SK-N-SH treated with all-trans-retinoic acid at 6 μM for 48 hours (cell line): ENCODE results near the gene YTHDC1.
A peak's percentile ranks its signal among the peaks of the same experiment; 100 is the strongest.

ENCODE experiments used
- ATAC-seq: fragments of 200-7000 bp; cut with Tn5 transposase; 3 replicates; pipeline ENCODE4 v1.9.1; 2020; ENCODE audit warnings: mild to moderate bottlenecking, moderate library complexity
- ARNTL ChIP-seq: fragments of 450-650 bp; formaldehyde crosslinking; IDR thresholded peaks from 2 replicates; pipeline ENCODE4 v1.5.0; 2020; ENCODE audit warnings: low read depth, mild to moderate bottlenecking, moderate library complexity, borderline replicate concordance
- BACH2 ChIP-seq: fragments of 250-450 bp; sonication (Bioruptor Pico); IDR thresholded peaks from 2 replicates; pipeline ENCODE4 v1.9.0; 2021; ENCODE audit warnings: mild to moderate bottlenecking, borderline replicate concordance
- CREB5 ChIP-seq: fragments of 250-450 bp; sonication (Bioruptor Pico); IDR thresholded peaks from 2 replicates; pipeline ENCODE4 v1.5.1; 2020; ENCODE audit warnings: low read depth, mild to moderate bottlenecking, moderate library complexity
- CSDC2 ChIP-seq: fragments of 250-450 bp; sonication (Bioruptor Pico); IDR thresholded peaks from 2 replicates; pipeline ENCODE4 v1.5.0; 2020; ENCODE audit warnings: mild to moderate bottlenecking, moderate library complexity
- CSRNP3 ChIP-seq: fragments of 250-450 bp; sonication (Bioruptor Pico); IDR thresholded peaks from 2 replicates; pipeline ENCODE4 v1.5.1; 2021; ENCODE audit warnings: mild to moderate bottlenecking, moderate library complexity
- ESRRG ChIP-seq: fragments of 250-450 bp; sonication (Bioruptor Pico); IDR thresholded peaks from 2 replicates; pipeline ENCODE4 v1.6.1; 2021; ENCODE audit warnings: mild to moderate bottlenecking
- GLIS3 ChIP-seq: fragments of 250-450 bp; sonication (Bioruptor Pico); IDR thresholded peaks from 2 replicates; pipeline ENCODE4 v1.5.0; 2020; ENCODE audit warnings: mild to moderate bottlenecking, moderate library complexity
- ISL1 ChIP-seq: fragments of 250-450 bp; sonication (Bioruptor Pico); IDR thresholded peaks from 2 replicates; pipeline ENCODE4 v2.1.2; 2022; ENCODE audit warnings: mild to moderate bottlenecking, moderate library complexity
- OSR1 ChIP-seq: fragments of 250-450 bp; sonication (Bioruptor Pico); IDR thresholded peaks from 2 replicates; pipeline ENCODE4 v1.8.0; 2022; ENCODE audit warnings: moderate library complexity, mild to moderate bottlenecking, inconsistent platforms
- PATZ1 ChIP-seq: fragments of 250-450 bp; sonication (Bioruptor Pico); IDR thresholded peaks from 2 replicates; pipeline ENCODE4 v1.8.0; 2020; ENCODE audit warnings: mild to moderate bottlenecking, moderate library complexity, borderline replicate concordance
- POU6F1 ChIP-seq: fragments of 250-450 bp; sonication (Bioruptor Pico); IDR thresholded peaks from 2 replicates; pipeline ENCODE4 v1.8.0; 2021; ENCODE audit warnings: low read depth, mild to moderate bottlenecking, moderate library complexity, borderline replicate concordance
- PPARA ChIP-seq: fragments of 250-450 bp; sonication (Bioruptor Pico); IDR thresholded peaks from 2 replicates; pipeline ENCODE4 v1.5.0; 2020; ENCODE audit warnings: mild to moderate bottlenecking, borderline replicate concordance
- RARB ChIP-seq: fragments of 250-450 bp; sonication (Bioruptor Pico); IDR thresholded peaks from 2 replicates; pipeline ENCODE4 v1.8.0; 2021; ENCODE audit warnings: mild to moderate bottlenecking, moderate library complexity
- SNAI2 ChIP-seq: fragments of 250-450 bp; sonication (Bioruptor Pico); IDR thresholded peaks from 2 replicates; pipeline ENCODE4 v1.5.0; 2020; ENCODE audit warnings: mild to moderate bottlenecking, moderate library complexity
- TCF4 ChIP-seq: fragments of 250-450 bp; sonication (Bioruptor Pico); IDR thresholded peaks from 2 replicates; pipeline ENCODE4 v1.8.0; 2021; ENCODE audit warnings: mild to moderate bottlenecking, moderate library complexity, borderline replicate concordance
- TOX ChIP-seq: fragments of 250-450 bp; sonication (Bioruptor Pico); IDR thresholded peaks from 2 replicates; pipeline ENCODE4 v1.8.0; 2021; ENCODE audit warnings: mild to moderate bottlenecking, moderate library complexity, borderline replicate concordance
- TSHZ2 ChIP-seq: fragments of 250-450 bp; sonication (Bioruptor Pico); IDR thresholded peaks from 2 replicates; pipeline ENCODE4 v1.5.0; 2020; ENCODE audit warnings: mild to moderate bottlenecking, moderate library complexity
- ZC3H10 ChIP-seq: fragments of 250-450 bp; sonication (Bioruptor Pico); IDR thresholded peaks from 2 replicates; pipeline ENCODE4 v1.5.1; 2021; ENCODE audit warnings: mild to moderate bottlenecking, moderate library complexity
- ZFP3 ChIP-seq: fragments of 250-450 bp; sonication (Bioruptor Pico); IDR thresholded peaks from 2 replicates; pipeline ENCODE4 v1.5.0; 2020; ENCODE audit warnings: mild to moderate bottlenecking, moderate library complexity
- ZNF565 ChIP-seq: fragments of 450-650 bp; formaldehyde crosslinking; conservative IDR thresholded peaks from 2 replicates; pipeline ENCODE4 v1.5.0; 2020; ENCODE audit warnings: low read depth, mild to moderate bottlenecking, moderate library complexity
- ZNF70 ChIP-seq: fragments of 450-650 bp; formaldehyde crosslinking; IDR thresholded peaks from 2 replicates; pipeline ENCODE4 v1.5.0; 2020; ENCODE audit warnings: mild to moderate bottlenecking, moderate library complexity
- ZNF8 ChIP-seq: fragments of 450-650 bp; formaldehyde crosslinking; IDR thresholded peaks from 2 replicates; pipeline ENCODE4 v1.5.0; 2020; ENCODE audit warnings: mild to moderate bottlenecking, moderate library complexity

Gene YTHDC1

GRCh38 chr4:68344049-68344448, 5.8 kb downstream of the YTHDC1 start:
- no peak for ATAC-seq

GRCh38 chr4:68342134-68342533, 7.8 kb downstream of the YTHDC1 start:
- peak; percentile 54; the same call in 2 of the 3 replicates for ATAC-seq
- no peak for TF ChIP-seq ZFP3
- no peak for TF ChIP-seq PPARA
- no peak for TF ChIP-seq TSHZ2 (CRISPR knock-in tag)
- no peak for TF ChIP-seq CREB5 (CRISPR knock-in tag)
- TF ChIP-seq ESRRG (CRISPR knock-in tag): no peak
- TF ChIP-seq PATZ1 (CRISPR knock-in tag): no peak
- TF ChIP-seq ARNTL (CRISPR knock-in tag): no peak
- TF ChIP-seq BACH2 (CRISPR knock-in tag): no peak
- TF ChIP-seq OSR1 (CRISPR knock-in tag): no peak
- no peak for TF ChIP-seq TOX (CRISPR knock-in tag)
- TF ChIP-seq POU6F1 (CRISPR knock-in tag): no peak
- TF ChIP-seq ISL1 (CRISPR knock-in tag): no peak
- TF ChIP-seq CSRNP3 (CRISPR knock-in tag): no peak

More at GRCh38 chr4:68344049-68344448, 5.8 kb downstream of the YTHDC1 start:
- no peak for TF ChIP-seq RARB
- no peak for TF ChIP-seq ZFP3

- ATAC-seq: no peak
- TF ChIP-seq CREB5 (CRISPR knock-in tag) (no peak), TCF4 (CRISPR knock-in tag) (no peak), ZNF8 (no peak), ZNF70 (CRISPR knock-in tag) (no peak), SNAI2 (CRISPR knock-in tag) (no peak), GLIS3 (CRISPR knock-in tag) (no peak), ZC3H10 (CRISPR knock-in tag) (no peak), BACH2 (CRISPR knock-in tag) (no peak), POU6F1 (CRISPR knock-in tag) (no peak), TOX (CRISPR knock-in tag) (no peak), ARNTL (CRISPR knock-in tag) (no peak), CSRNP3 (CRISPR knock-in tag) (no peak), RARB (no peak), ZNF565 (CRISPR knock-in tag) (no peak), CSDC2 (CRISPR knock-in tag) (no peak), ZFP3 (no peak)
Measured at GRCh38 chr4:68338625-68339024, 11.3 kb downstream of the YTHDC1 start.
